Measurements from ENCODE around the gene SYNE3.

GRCh38 chr14:95515596-95516552 is 576 bp downstream of the SYNE3 start:
- TF ChIP-seq SUZ12 (IDR thresholded peaks at IDR 0.05; ENCODE audit: extremely low read depth, insufficient read depth, insufficient read length) (no peak), YY1 (IDR thresholded peaks at IDR 0.05; ENCODE audit: insufficient read depth, insufficient read length) (no peak)
